Motor neuron (in vitro differentiated cells): Measurements from ENCODE around the gene IKZF5. TPM values are rescaled to one million over a fixed set of nuclear protein-coding genes. Genes with fewer than 3 reads are reported as not detected.
A peak's percentile ranks its signal among the peaks of the same experiment; 100 is the strongest.

Experiments used
- ATAC-seq, 8 experiments: fragments of 200-7000 bp; cut with Tn5 transposase; replicated peaks in 6 of 8; 2 replicates each; pipeline ENCODE4 v1.8.0; 2021; ENCODE audit warnings: mild to moderate bottlenecking in 8 of 8, moderate library complexity in 8 of 8
- H3K27ac ChIP-seq, 2 donors: fragments of 250-450 bp; sonication (Bioruptor Pico); 2 replicates each; pipeline ENCODE4 v1.9.0; 2021; ENCODE audit warnings: antibody characterized with exemption in 2 of 2, mild to moderate bottlenecking in 2 of 2, moderate library complexity in 1 of 2
- H3K4me1 ChIP-seq, 2 donors: fragments of 250-450 bp; sonication (Bioruptor Pico); replicated peaks in 1 of 2; 2 replicates each; pipeline ENCODE4 v1.6.1; 2021; ENCODE audit warnings: antibody characterized with exemption in 2 of 2, mild to moderate bottlenecking in 2 of 2, moderate library complexity in 1 of 2
- H3K4me3 ChIP-seq, 5 donors: fragments of 250-450 bp; sonication (Bioruptor Pico); 2 replicates each; pipeline ENCODE4 v1.9.0; 2021; ENCODE audit warnings: antibody characterized with exemption in 5 of 5, mild to moderate bottlenecking in 5 of 5, moderate library complexity in 4 of 5
- WGBS, 10 experiments: fragments of 450-650 bp; shearing (Covaris generic); methylation state at CpG; one replicate each; pipeline ENCODE4 v1.0.0; 2022; 5-methylcytosine and 5-hydroxymethylcytosine counted together
- in situ Hi-C, 9 experiments: fragments of 400-800 bp; cut with MboI; loops; one replicate each; pipeline ENCODE4 v1.15.0; 2021; ENCODE audit warnings: low sequenced_read_pairs in 9 of 9, low pct_unique_long_range_greater_than_20kb in 2 of 9; ENCODE audit not compliant: unreplicated experiment in 9 of 9
- total RNA-seq, 8 experiments: library from RNA; unstranded; fragments of 300-600 nt; gene quantifications; 2 replicates each; pipeline versions ENCODE4 v1.2.3 to v1.2.4, GENCODE V29; 2022

IKZF5 gene
- total RNA-seq, 8 experiments from 2014 or later: 7.3 to 23.8 (median 9.4) TPM

DNA sequence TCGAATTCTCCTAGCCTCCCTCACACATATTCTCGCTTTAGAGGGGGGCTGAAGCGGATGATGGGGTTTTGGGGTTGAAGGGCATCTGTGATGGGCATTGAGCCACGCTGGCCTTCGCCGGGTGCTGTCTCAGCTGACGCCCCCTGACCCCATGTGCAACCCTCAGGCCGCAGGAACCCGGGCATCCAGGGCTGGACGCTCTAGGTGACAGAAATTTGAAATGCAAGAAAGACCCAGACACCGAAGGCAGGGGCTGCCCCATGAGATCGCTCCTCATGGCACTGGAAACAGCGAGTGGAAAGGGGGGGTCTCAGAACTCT, 53.9 kb downstream of the IKZF5 start:
- H3K4me3 ChIP-seq: peak overlapping the region; percentile 9 to 87 (median 33)
- H3K4me1 ChIP-seq: peaks cover 13 to 24% of the 10 kb centered on the region in 2 donors
- no peak for ATAC-seq
- 20 to 100% (median 40%) methylated on average over 2 to 8 of the region's 13 CpGs; no CpG with 5 or more reads in 5 of the 10 experiments for WGBS, 10 experiments
- in situ Hi-C loops: no loop called here
- H3K27ac ChIP-seq: no peak overlapping the region

DNA sequence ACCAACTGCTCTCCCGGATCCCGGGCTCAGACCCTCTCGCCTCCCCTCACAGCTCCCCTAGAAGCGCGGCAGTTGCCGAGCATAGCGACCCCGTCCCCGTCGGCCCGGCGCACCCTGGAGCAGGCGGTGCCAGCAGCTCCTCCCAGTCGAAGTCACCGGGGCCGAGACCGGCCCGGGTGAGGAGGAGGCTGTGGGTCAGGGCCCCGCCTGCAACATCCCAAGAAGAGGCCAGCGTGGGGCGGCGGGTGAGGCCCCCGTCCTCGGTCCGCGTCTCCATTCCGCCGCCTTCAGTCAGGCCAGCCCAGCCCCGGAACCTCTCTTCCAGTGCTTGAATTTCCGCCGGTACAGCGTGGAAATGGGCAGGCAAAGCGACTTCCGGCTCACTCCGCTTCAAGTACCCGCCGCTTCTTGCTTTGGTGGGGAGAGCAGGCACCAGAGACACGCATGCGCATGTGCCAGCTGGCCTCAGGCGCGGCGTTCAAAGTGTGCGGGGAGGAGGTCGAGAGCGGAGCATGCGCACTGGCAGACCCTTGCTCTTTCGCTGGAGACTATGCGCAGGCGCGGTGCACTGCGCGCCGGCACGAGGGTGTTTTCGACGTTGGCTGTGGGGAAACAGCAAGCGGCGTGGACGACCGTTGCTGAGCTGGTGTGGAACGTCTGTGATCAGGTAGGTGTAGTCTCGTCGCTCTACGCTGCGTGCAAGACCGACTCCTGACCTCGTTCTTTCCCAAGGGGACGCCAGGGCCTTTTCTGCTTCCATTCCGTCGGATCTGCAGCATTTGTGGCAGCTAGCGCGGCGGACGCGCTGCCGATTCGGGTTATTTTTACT, 54.5 kb downstream of the IKZF5 start, which contains the start of gene C10orf88:
Gene C10orf88 (minus strand): TSS at position 326 of the 829 bp plus-strand sequence. CDS start 49 bp downstream, at position 277.
- peak within 1 kb of the TSS; percentile 90 to 92 for H3K27ac ChIP-seq
- in situ Hi-C loops: no loop called here
- WGBS, 10 experiments: 0 to 17% (median 0%) methylated on average over 1 to 15 of the region's 77 CpGs; no CpG with 5 or more reads in 4 of the 10 experiments

DNA sequence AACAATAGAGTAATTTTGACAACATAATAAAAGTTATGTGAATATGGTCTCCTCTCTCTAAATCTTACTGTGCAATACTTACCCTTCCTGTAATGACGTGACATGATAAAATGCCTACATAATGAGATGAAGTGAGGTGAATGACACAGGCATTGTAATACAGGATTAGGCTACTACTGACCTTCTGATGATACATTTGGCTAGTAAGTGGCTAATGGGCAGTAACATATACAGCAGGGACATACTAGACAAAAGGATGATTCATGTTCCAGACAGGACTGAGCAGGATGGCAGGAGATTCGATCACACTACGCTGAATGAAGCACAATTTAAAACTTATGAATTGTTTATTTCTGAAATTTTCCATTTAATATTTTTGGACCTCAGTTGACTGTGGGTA, 59.3 kb downstream of the IKZF5 start:
- 87 to 100% (median 95%) methylated on average over 1 to 3 of the region's 3 CpGs; no CpG with 5 or more reads in 1 of the 10 experiments for WGBS, 10 experiments
- Histone ChIP-seq H3K4me3 (no peak overlapping the region), H3K4me1 (peaks cover 9 to 19% of the 10 kb centered on the region in 2 donors), H3K27ac (no peak overlapping the region)
- no peak for ATAC-seq
- in situ Hi-C loops: no loop called here

More for the DNA sequence above, 54.5 kb downstream of the IKZF5 start, which contains the start of gene C10orf88:
- peaks cover 13 to 24% of the 10 kb centered on the region in 2 donors for H3K4me1 ChIP-seq
- peak; percentile 98 to 100 (median 99) for ATAC-seq
- H3K4me3 ChIP-seq: peak within 1 kb of the TSS; percentile 73 to 87 (median 81)

Other genes starting within 250 kb of the IKZF5 start
- 1 to 10 TPM in 5 of 8 experiments, under 1 TPM in 3; 0.38 to 5.1 (median 1.4) TPM for gene CUZD1, start 162.9 kb downstream of the IKZF5 start, total RNA-seq
- gene FAM24B, start 129.2 kb downstream of the IKZF5 start, total RNA-seq: 10 to 100 TPM in 6 of 8 experiments, 1 to 10 TPM in 2; 3.6 to 32.4 (median 18.2) TPM
- not detected for gene FAM24A, start 98.2 kb downstream of the IKZF5 start, total RNA-seq
- gene C10orf88, start 54.6 kb downstream of the IKZF5 start, total RNA-seq: 10 to 100 TPM; 10.3 to 16.2 (median 12.5) TPM
- 10 to 100 TPM in 2 of 8 experiments, 1 to 10 TPM in 6; 5.6 to 10.3 (median 9.1) TPM for gene PSTK, start 28.4 kb downstream of the IKZF5 start, total RNA-seq
- gene ACADSB, start 211 bp upstream of the IKZF5 start, total RNA-seq: 10 to 100 TPM in 3 of 8 experiments, 1 to 10 TPM in 5; 5.0 to 42.3 (median 7.6) TPM
- under 1 TPM in 4 of 8 experiments, not detected in 4; 0.16 to 0.71 (median 0.30) TPM for gene HMX3, start 127.2 kb upstream of the IKZF5 start, total RNA-seq
- under 1 TPM in 2 of 8 experiments, not detected in 6; 0.11 to 0.14 TPM for gene HMX2, start 139.3 kb upstream of the IKZF5 start, total RNA-seq
- 100 to 1,000 TPM in 3 of 8 experiments, 10 to 100 TPM in 5; 58.3 to 130 (median 85.4) TPM for gene BUB3, start 145.6 kb upstream of the IKZF5 start, total RNA-seq